Thyroid gland (tissue), 4 donors: ENCODE measurements around the gene ERC1. TPM values are rescaled to one million over a fixed set of nuclear protein-coding genes. Genes with fewer than 3 reads are reported as not detected.

Experiments
- DNase-seq, 2 donors: peaks; one replicate each; pipeline ENCODE4 v3.0.0-alpha.2; 2019
- H3K27ac ChIP-seq, 3 donors: fragments of 200-600 bp; sonication (generic); 1 replicate in 2 of 3; 2 replicates in 1 of 3; pipeline ENCODE4 v1.5.1; 2016 to 2019; ENCODE audit warnings: mild to moderate bottlenecking in 1 of 3, moderate library complexity in 1 of 3
- H3K27me3 ChIP-seq: fragments of 200-600 bp; sonication (generic); one replicate; pipeline ENCODE4 v1.5.1; 2019
- H3K36me3 ChIP-seq, 2 donors: fragments of 200-600 bp; sonication (generic); one replicate each; pipeline ENCODE4 v1.5.1; 2016 to 2019
- H3K4me1 ChIP-seq, 2 donors: fragments of 200-600 bp; sonication (generic); one replicate each; pipeline ENCODE4 v1.5.1; 2017 to 2019
- H3K4me3 ChIP-seq, 3 donors: fragments of 200-600 bp; sonication (generic); replicated peaks in 1 of 3; 1 replicate in 2 of 3; 2 replicates in 1 of 3; pipeline ENCODE4 v1.5.1; 2016; ENCODE audit warnings: mild to moderate bottlenecking in 1 of 3
- H3K9me3 ChIP-seq: fragments of 200-600 bp; sonication (generic); one replicate; pipeline ENCODE4 v1.5.1; 2017
- POLR2A ChIP-seq, 2 donors: fragments of 450-650 bp; IDR thresholded peaks; one replicate each; pipeline ENCODE4 v1.6.1; 2017; ENCODE audit warnings: antibody characterized with exemption in 2 of 2, mild to moderate bottlenecking in 2 of 2, moderate library complexity in 1 of 2
- WGBS, 2 donors: methylation state at CpG; one replicate each; pipeline ENCODE4 v1.1.5; 2017; 5-methylcytosine and 5-hydroxymethylcytosine counted together
- intact Hi-C: fragments of 100-400 bp; cut with DNase I; formaldehyde crosslinking; loops from one replicate; pipeline ENCODE4 v1.15.1; 2023
- total RNA-seq, 4 donors: library from RNA; depleted of rRNA; stranded (reverse); fragments of >200 nt; gene quantifications; one replicate each; pipeline ENCODE4 v1.2.3, GENCODE V29; 2016
- TF ChIP-seq, protein P1 (sequence below), 6 experiments: fragments of 200-600 bp in 3 of 6; fragments of 450-650 bp in 3 of 6; sonication (generic) in 3 of 6; IDR thresholded peaks; one replicate each; pipeline ENCODE4 v1.5.1; 2016 to 2019; ENCODE audit warnings: antibody characterized with exemption in 6 of 6, mild to moderate bottlenecking in 2 of 6, inconsistent platforms in 1 of 6, moderate library complexity in 1 of 6

Gene ERC1
- total RNA-seq, 4 donors from 2014 or later: 39.8 to 84.2 (median 75.8) TPM

GRCh38 chr12:1465990-1466389 is 475.0 kb downstream of the ERC1 start:
- 96 to 98% methylated on average over 11 of the region's 11 CpGs for WGBS, 2 donors
- intact Hi-C loops: no loop called here

GRCh38 chr12:1466481-1467154 is 475.6 kb downstream of the ERC1 start:
- intact Hi-C loops: no loop called here
- no peak for DNase-seq
- TF ChIP-seq POLR2A (IDR thresholded peaks at IDR 0.05): no peak
- TF ChIP-seq, protein P1, sequence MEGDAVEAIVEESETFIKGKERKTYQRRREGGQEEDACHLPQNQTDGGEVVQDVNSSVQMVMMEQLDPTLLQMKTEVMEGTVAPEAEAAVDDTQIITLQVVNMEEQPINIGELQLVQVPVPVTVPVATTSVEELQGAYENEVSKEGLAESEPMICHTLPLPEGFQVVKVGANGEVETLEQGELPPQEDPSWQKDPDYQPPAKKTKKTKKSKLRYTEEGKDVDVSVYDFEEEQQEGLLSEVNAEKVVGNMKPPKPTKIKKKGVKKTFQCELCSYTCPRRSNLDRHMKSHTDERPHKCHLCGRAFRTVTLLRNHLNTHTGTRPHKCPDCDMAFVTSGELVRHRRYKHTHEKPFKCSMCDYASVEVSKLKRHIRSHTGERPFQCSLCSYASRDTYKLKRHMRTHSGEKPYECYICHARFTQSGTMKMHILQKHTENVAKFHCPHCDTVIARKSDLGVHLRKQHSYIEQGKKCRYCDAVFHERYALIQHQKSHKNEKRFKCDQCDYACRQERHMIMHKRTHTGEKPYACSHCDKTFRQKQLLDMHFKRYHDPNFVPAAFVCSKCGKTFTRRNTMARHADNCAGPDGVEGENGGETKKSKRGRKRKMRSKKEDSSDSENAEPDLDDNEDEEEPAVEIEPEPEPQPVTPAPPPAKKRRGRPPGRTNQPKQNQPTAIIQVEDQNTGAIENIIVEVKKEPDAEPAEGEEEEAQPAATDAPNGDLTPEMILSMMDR (IDR thresholded peaks at IDR 0.05): no peak
- H3K4me3 ChIP-seq: no peak overlapping the region
- H3K27ac ChIP-seq: no peak overlapping the region
- WGBS, 2 donors: 81 to 88% methylated on average over 5 of the region's 5 CpGs
- H3K27me3 ChIP-seq: no peaks in the 10 kb centered on the region
- no peaks in the 10 kb centered on the region for H3K36me3 ChIP-seq
- no peaks in the 10 kb centered on the region for H3K4me1 ChIP-seq
- H3K9me3 ChIP-seq: no peaks in the 10 kb centered on the region

More at GRCh38 chr12:1465990-1466389, 475.0 kb downstream of the ERC1 start:
- Histone ChIP-seq H3K4me1 (no peaks in the 10 kb centered on the region), H3K4me3 (no peak overlapping the region), H3K9me3 (no peaks in the 10 kb centered on the region), H3K27me3 (no peaks in the 10 kb centered on the region), H3K27ac (no peak overlapping the region), H3K36me3 (no peaks in the 10 kb centered on the region)
- no peak for DNase-seq
- TF ChIP-seq, protein P1 (IDR thresholded peaks at IDR 0.05): no peak
- TF ChIP-seq POLR2A (IDR thresholded peaks at IDR 0.05): no peak

DNA sequence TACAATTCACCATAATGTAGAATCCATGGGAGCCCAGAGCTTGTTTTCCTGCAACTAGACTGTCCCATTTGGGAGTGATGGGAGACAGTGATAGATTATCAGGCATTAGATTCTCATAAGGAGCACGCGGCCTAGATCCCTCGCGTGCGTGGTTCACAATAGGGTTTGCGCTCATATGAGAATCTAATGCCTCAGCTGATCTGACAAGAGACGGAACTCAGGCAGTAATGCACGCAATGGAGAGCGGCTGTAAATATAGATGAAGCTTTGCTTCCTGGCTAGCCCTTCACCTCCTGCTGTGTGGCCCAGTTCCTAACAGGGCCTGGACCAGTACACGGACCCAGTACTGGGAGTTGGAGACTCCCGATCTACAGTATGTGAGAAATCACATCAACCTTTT is 476.7 kb downstream of the ERC1 start:
- Histone ChIP-seq H3K9me3 (no peaks in the 10 kb centered on the region), H3K36me3 (no peaks in the 10 kb centered on the region), H3K27me3 (no peaks in the 10 kb centered on the region), H3K4me3 (no peak overlapping the region), H3K27ac (no peak overlapping the region), H3K4me1 (peaks cover 0 to 6% of the 10 kb centered on the region in 2 donors)
- no peak for DNase-seq
- 96 to 98% methylated on average over 11 of the region's 11 CpGs for WGBS, 2 donors
- intact Hi-C loops: no loop called here
- no peak for TF ChIP-seq POLR2A (IDR thresholded peaks at IDR 0.05)
- TF ChIP-seq, protein P1 (IDR thresholded peaks at IDR 0.05): no peak

DNA sequence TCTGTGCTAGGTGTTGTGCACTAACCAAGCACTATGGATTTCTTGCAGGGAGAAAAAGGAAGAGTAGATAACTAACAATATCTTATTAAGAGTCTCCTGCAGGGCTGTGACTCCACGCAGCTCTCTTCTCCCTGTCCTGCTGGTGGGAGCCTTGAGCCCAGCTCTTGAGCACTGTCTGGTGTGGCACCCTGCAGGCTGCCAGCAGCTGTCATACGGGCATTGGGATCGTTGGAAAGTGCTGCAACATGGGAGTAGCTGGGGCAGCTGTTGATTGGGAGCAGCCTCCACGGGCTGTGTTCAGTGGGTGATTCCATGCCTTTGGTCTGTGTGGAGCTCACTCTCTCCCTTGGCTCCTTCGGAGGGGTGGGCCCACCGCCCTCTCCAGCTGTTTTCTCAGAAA is 478.0 kb downstream of the ERC1 start:
- no peak overlapping the region for H3K4me3 ChIP-seq
- H3K9me3 ChIP-seq: no peaks in the 10 kb centered on the region
- TF ChIP-seq, protein P1 (IDR thresholded peaks at IDR 0.05): no peak
- TF ChIP-seq POLR2A (IDR thresholded peaks at IDR 0.05): no peak
- WGBS, 2 donors: 78 to 92% methylated on average over 3 to 6 of the region's 6 CpGs
- no peaks in the 10 kb centered on the region for H3K36me3 ChIP-seq
- no peak overlapping the region for H3K27ac ChIP-seq
- intact Hi-C loops: no loop called here
- H3K27me3 ChIP-seq: no peaks in the 10 kb centered on the region
- H3K4me1 ChIP-seq: peaks cover 4 to 18% of the 10 kb centered on the region in 2 donors
- DNase-seq: no peak

DNA sequence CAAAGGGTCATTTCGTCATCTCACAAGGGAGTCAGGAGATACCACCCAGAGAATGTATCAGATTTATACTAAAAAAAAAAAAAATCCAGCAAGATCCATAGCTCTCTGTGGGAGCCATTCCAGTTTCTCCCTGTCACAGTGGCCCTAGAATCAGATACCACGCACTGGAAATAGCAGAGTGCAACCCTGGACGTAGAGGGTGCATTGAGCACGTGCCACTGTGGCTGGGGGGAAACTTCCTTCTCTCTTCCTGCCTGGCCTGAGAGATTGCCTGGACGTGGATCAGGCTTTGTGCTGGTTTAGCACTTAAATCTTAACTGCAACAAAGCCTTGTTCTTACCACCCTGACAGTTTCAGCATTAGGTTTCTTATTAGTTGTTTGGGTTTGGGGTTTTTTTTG is 479.0 kb downstream of the ERC1 start:
- Histone ChIP-seq H3K9me3 (no peaks in the 10 kb centered on the region), H3K36me3 (no peaks in the 10 kb centered on the region), H3K27me3 (no peaks in the 10 kb centered on the region), H3K27ac (no peak overlapping the region), H3K4me1 (peaks cover 14 to 27% of the 10 kb centered on the region in 2 donors), H3K4me3 (no peak overlapping the region)
- 74 to 75% methylated on average over 5 of the region's 5 CpGs for WGBS, 2 donors
- DNase-seq: no peak
- TF ChIP-seq, protein P1 (IDR thresholded peaks at IDR 0.05): no peak
- TF ChIP-seq POLR2A (IDR thresholded peaks at IDR 0.05): no peak
- intact Hi-C loops: no loop called here
